ENCODE results near the gene FXYD2.

Gene FXYD2

GRCh38 chr11:117834838-117835443 is 10.4 kb upstream of the FXYD2 start:
- DNase-seq (ENCODE audit: low read depth) = no peak
- no peak overlapping the region for H3K4me3 ChIP-seq (ENCODE audit: low read depth, low read length)
- no peak for TF ChIP-seq CTCF (conservative IDR thresholded peaks at IDR 0.05; ENCODE audit: low read depth, low read length)

DNA sequence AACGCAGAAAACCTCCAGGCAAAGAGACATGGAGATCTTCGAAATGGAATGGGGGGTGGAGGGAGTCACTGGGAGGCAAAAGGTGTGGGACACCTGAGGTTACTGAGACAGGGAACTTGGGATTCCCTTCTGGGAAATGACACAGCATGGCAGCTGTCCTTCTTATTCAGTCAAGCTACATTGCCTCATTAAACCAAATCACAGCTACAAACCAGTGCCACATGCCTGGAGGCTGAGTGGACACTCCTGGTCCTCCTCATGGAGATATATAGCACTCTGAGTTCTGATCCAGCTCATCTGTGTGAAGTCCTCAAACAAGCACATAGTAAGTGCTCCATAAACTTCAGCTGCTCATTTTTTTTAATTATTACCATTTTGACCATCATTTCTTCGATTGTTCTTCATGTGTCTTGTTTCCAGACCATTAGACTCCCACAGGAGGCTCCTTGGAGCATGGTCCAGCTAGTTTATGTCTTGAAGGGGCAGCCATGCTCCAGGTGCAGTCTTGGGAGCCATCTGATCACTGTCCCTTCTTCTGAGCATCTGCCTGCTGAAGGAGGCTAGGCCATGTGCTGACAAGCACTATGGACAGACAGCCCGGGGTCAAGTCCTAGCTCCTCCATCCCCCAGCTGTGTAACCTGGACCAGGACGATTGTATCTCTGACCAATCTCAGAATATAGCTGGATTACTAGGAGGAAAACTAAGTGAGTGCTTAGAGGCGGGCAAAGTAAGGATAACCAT is 9.7 kb upstream of the FXYD2 start:
- TF ChIP-seq CTCF (conservative IDR thresholded peaks at IDR 0.05; ENCODE audit: low read depth, low read length) = no peak
- no peak for DNase-seq (ENCODE audit: low read depth)
- no peak overlapping the region for H3K4me3 ChIP-seq (ENCODE audit: low read depth, low read length)

GRCh38 chr11:117833401-117833891 is 8.9 kb upstream of the FXYD2 start:
- DNase-seq (ENCODE audit: low read depth) = no peak
- H3K4me3 ChIP-seq (ENCODE audit: low read depth, low read length) = no peak overlapping the region
- TF ChIP-seq CTCF (conservative IDR thresholded peaks at IDR 0.05; ENCODE audit: low read depth, low read length) = no peak

DNA sequence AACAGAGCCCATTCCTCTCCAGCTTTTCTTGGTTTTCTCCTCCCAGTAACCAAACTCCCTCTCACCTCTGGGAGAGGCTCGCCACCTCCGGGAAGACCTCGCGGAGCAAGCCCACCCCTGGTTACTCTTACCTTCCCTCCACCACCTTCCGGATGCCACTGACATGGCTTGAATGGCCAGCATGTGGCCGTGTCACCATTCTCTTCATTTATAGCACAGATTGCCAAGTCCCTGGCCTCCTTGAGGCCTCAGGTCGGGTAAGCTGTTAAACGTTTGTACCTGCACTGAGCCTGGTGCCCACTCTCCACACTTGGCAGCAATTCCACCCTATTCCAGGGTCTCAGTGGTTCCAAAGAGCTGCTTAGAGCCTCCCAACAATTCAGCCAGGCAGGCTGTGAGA is 8.0 kb upstream of the FXYD2 start:
- no peak for DNase-seq (ENCODE audit: low read depth)
- H3K4me3 ChIP-seq (ENCODE audit: low read depth, low read length) = no peak overlapping the region
- TF ChIP-seq CTCF (conservative IDR thresholded peaks at IDR 0.05; ENCODE audit: low read depth, low read length) = no peak

DNA sequence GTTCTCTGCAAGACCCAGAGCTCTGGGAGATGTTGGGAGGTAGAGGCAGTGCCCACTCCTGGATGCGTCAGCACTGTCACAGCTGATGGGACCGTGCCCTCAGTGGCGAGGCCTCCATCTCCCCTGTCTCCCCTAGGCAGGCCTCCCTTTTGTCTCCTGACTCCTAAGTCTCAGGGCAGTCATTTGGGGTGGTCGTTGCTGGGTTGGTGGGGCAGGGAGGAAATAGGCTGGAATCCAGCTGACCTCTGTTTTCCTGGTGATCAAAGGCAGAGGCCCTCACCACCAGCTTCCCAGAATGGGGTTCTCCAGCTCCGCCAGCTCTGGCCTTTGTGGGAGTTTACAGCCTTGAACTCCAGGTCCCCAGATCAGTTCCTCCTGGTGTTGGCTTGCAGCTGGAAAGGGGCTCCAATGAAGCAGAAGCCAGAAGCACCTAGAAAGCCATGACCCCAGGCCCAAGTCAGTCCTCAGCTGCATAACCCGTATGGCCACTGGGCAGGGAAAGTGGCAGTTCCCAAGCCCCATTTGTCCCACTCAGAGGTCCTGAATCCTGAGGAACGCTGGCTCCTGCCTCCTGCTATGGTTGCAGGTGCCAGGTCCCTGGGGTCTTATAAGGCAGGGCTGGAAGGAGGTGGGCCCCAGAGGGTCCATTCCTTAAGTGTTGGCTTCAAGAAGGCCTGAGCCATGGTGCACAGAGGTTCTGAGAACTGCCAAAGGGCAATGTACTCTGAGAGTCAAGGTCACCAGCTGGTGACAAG is 7.3 kb upstream of the FXYD2 start:
- H3K4me3 ChIP-seq (ENCODE audit: low read depth, low read length) = no peak overlapping the region
- DNase-seq (ENCODE audit: low read depth) = no peak
- TF ChIP-seq CTCF (conservative IDR thresholded peaks at IDR 0.05; ENCODE audit: low read depth, low read length) = no peak

DNA sequence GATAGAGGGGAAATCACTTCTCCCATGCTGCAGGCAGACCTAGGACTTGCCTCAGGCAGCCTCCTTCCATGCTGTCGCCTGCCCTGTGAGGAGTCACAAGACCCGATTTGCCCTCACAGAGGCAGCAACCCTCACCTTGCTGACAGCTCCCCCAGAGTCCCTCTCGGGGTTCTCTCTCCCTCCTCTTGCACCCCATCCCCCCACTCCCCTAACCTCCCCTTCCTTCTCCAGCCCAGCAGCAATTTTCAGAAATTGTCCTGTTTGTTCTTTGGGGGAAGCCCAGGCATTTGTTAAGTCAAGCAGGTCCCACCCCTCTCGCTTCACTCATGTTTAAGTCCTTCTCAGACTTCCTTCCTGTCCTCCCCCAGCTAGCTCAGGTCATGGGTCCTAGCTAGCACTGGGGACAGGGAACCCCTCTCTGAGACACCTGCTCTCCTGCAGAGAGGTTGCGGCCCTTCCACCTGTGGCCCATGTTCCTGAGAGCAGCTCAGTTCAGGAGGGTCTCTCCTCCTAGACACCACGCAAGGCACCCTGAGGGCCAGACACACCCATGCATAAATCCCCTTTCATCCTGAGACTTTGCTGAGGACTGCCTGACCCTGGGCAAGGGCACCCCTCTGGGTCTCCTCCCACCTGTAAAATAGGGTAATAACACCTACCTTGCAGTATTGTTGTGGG is 6.3 kb upstream of the FXYD2 start:
- no peak for TF ChIP-seq CTCF (conservative IDR thresholded peaks at IDR 0.05; ENCODE audit: low read depth, low read length)
- DNase-seq (ENCODE audit: low read depth) = no peak
- no peak overlapping the region for H3K4me3 ChIP-seq (ENCODE audit: low read depth, low read length)

All from choroid plexus epithelial cell (primary cell).